Suprapubic skin (tissue), 4 donors: Measurements from ENCODE around the gene PTPRM.

Source experiments
- EP300 ChIP-seq: sonication (generic); formaldehyde crosslinking; IDR thresholded peaks from one replicate; pipeline ENCODE4 v1.6.1; 2017; ENCODE audit warnings: antibody characterized with exemption
- POLR2A ChIP-seq, 2 donors: fragments of 450-650 bp; IDR thresholded peaks; one replicate each; pipeline ENCODE4 v1.6.1; 2017; ENCODE audit warnings: antibody characterized with exemption in 2 of 2, mild to moderate bottlenecking in 2 of 2, moderate library complexity in 2 of 2
- POLR2AphosphoS5 ChIP-seq, 3 donors: sonication (generic); formaldehyde crosslinking; IDR thresholded peaks; one replicate each; pipeline ENCODE4 v1.6.1; 2017; ENCODE audit warnings: antibody characterized with exemption in 3 of 3
- TF ChIP-seq, protein P1 (sequence below), 2 donors: fragments of 200-600 bp in 1 of 2; fragments of 450-650 bp in 1 of 2; sonication (generic) in 1 of 2; IDR thresholded peaks; one replicate each; pipeline ENCODE4 v1.5.1; 2016 to 2019; ENCODE audit warnings: antibody characterized with exemption in 2 of 2, mild to moderate bottlenecking in 1 of 2, moderate library complexity in 1 of 2

DNA sequence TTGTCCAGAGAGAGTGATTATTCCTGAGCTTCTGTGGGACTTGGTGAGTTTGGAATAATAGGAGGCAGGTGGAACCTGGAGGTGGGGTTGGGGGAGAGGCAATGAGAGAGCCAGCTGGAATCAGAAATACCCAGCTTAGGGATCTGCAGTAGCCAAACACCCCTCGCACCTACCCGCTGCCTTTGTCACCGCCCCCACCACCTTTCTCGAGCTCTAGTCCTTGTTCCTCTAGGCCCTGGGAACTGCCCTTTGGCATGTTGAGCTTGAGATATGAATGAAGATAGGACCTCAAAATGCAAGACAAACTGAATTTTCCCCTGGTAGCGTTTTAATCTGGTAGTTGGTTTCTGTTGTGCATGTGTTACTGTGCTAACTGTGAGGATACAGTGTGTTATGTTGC is 242.9 kb downstream of the PTPRM start:
- TF ChIP-seq, protein P1, sequence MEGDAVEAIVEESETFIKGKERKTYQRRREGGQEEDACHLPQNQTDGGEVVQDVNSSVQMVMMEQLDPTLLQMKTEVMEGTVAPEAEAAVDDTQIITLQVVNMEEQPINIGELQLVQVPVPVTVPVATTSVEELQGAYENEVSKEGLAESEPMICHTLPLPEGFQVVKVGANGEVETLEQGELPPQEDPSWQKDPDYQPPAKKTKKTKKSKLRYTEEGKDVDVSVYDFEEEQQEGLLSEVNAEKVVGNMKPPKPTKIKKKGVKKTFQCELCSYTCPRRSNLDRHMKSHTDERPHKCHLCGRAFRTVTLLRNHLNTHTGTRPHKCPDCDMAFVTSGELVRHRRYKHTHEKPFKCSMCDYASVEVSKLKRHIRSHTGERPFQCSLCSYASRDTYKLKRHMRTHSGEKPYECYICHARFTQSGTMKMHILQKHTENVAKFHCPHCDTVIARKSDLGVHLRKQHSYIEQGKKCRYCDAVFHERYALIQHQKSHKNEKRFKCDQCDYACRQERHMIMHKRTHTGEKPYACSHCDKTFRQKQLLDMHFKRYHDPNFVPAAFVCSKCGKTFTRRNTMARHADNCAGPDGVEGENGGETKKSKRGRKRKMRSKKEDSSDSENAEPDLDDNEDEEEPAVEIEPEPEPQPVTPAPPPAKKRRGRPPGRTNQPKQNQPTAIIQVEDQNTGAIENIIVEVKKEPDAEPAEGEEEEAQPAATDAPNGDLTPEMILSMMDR (IDR thresholded peaks at IDR 0.05): no peak
- TF ChIP-seq POLR2A (IDR thresholded peaks at IDR 0.05) (no peak), POLR2AphosphoS5 (IDR thresholded peaks at IDR 0.05) (no peak), EP300 (no peak)
